GM23248 (cell line): ENCODE data around the gene ALDH7A1.

Experiments used
- EZH2 ChIP-seq: fragments of 200-600 bp; sonication (generic); IDR thresholded peaks from 2 replicates; pipeline ENCODE4 v1.6.1; 2018; ENCODE audit warnings: antibody characterized with exemption, mild to moderate bottlenecking; ENCODE audit not compliant: insufficient read depth, poor library complexity, severe bottlenecking
- EZH2phosphoT487 ChIP-seq: fragments of 200-600 bp; sonication (generic); IDR thresholded peaks from 2 replicates; pipeline ENCODE4 v1.6.1; 2018; ENCODE audit warnings: antibody characterized with exemption, moderate library complexity, mild to moderate bottlenecking, low read depth; ENCODE audit not compliant: insufficient read depth

- no peak for TF ChIP-seq EZH2
- TF ChIP-seq EZH2phosphoT487, result no peak
Measured at GRCh38 chr5:126531543-126532120, 63.4 kb downstream of the ALDH7A1 start.
